ENCODE results near the gene NQO1.

NQO1 gene

DNA sequence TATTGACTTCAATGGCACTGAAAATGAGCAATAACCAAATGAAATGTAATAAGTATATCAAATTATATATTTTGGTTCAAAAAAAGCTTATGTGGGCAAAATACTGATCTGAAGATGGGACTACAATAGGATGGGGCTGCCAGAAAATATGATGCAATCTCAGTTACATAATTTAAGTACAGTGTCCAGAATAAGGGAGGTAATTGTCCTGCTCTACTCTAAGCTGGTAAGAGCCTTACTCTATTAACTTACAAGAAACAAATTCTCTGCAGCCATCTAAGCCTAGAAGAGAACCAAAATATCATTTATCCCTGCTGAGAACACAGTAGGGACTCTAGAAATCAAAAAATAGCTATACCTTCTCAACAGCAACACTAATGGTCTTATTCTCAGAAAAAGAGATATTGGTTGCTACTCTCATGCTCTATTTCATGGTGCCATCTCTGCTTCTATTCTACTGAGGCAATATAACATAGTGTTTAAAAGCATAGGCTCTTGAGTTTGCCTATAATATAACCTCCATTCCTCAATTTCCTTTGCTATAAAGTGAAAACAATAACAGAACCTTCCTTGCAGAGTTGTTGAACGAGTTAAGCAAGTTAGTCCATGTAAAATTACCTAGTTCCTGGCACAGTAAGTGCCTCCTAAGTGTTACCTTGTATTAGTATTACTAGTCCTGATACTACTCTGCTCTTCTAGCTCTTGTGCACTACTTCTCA is 19.9 kb downstream of the NQO1 start:
- no peak for DNase-seq

GRCh38 chr16:69703638-69704037 is 22.7 kb downstream of the NQO1 start:
- no peak for DNase-seq

DNA sequence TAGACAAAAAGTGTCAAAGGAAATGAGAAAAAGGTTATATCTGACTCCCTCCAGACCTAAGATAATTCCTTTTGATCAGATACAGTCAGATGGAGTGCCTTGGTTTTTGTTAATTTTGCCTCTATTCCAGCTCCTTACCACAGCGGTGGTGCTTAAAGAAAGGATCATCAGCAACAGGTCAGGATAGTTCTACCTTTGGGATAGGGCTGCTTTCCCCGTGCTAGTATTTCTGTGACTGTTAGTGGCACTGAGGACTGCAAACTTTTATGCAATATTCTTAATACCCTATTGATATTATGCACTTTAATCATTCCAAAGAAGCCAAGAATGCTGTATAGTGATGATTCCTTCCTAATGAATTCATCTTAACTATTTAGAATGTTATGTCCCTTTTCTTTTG is 24.5 kb downstream of the NQO1 start:
- DNase-seq: no peak

DNA sequence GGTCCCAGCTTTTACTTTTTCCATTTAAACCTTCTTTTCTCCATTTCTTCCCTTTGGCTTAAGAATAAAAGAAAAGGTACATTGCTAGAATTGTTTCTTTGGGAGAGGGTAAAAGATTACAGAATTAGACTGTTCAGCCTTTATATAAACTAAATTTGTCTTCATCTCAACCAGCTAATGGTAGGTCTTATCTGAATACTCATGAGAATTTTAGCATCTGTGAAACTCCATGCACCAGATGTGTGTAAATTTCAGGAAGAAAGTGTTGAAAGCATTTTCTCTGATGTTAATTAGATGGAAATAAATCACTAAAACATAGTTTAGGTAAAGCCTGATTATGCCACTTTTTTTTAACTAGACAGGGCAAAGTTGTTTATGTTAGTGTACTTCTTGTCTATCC is 24.9 kb downstream of the NQO1 start:
- no peak for DNase-seq

DNA sequence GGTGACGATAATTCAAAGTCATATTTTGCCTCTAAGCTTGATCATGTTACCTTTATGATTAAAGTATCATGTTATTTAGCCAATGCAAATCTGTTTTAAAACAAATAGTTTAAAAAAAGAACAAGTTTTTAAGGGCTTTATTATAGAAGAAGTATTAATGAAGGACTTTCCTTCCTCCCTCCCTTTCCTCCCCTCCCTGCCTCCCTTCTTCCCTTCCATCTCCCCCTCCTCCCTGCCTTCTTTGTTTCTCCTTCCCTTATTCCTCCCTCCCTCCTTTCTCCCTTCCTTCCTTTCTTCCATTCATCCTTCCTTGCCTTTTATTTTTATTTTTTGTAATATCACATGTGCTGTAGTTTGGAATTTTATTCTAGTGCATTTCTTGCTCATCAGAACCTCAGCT is 26.4 kb downstream of the NQO1 start:
- no peak for DNase-seq

DNA sequence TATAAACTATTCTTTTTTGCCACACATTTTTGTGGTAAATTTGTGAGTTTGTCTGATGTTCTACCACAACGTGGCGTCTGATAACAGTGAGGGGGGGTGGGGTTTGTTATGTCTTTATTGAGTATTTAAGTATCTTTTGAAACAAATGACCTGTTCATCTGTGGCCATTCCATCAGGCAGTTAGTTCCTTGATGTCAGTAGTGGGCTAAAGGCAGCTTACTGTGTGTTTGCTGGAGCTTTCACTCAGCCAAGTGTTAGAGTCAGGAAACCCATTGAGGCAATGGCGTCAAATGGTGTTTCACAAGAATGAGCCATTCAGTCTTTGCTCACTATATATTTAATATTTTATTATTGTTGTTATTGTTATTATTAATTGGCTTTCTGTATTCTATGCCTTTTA is 28.0 kb downstream of the NQO1 start:
- DNase-seq: no peak

- no peak for DNase-seq
Measured at GRCh38 chr16:69693916-69694315, 32.4 kb downstream of the NQO1 start.

GRCh38 chr16:69691980-69692911 is 34.1 kb downstream of the NQO1 start:
- peak in 1 of 5 experiments; percentile 26 for DNase-seq

- DNase-seq: no peak
Measured at GRCh38 chr16:69688589-69688988, 37.8 kb downstream of the NQO1 start.

DNA sequence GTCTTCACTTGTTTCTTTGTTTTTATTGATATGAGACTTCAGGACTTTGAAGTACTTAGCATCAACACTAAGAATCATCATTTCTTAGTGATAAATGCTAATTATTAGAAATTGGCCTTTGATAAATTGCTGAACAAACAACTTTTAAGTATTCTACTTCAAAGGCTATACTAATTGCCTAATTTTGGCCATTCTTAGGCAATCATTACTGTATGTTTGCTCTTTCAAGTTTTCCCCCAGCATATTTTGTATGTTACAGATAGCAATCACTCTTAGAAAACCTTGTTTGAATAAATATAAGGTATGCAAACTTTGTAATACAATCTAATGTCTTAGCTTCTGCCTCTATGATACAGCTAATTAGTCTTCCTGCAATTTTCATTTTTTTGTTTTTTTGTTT is 46.0 kb downstream of the NQO1 start:
- no peak for DNase-seq

DNA sequence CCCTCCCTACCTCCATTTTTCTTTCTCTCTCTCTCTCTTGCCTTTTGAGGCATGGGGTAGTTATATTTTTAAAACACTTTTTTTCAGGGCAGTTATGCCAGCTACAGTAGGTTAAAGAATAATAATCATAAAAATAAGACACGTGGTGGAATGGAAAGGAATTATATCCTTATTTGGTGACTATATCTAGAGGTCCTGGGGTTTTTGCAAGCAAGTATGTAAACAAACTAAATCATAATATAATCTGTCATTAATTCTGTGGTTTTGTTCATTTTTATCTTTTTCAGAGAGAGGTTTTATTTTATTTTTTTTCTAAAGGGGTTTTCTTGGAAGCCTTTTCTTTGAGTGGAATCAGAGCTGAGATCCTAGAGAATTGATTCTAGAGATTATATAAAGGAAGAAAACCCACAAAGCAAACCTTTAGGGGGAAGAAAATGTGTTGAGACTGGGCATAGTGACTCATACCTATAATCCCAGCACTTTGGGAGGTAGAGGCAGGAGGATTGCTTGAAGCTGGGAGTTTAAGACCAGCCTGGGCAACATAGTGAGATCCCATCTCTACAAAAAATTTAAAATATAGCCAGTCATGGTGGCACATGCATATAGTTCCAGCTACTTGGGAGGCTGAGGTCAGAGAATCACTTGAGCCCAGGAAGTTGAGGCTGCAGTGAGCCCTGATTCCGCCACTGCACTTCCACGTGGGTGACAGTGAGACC is 53.2 kb downstream of the NQO1 start:
- DNase-seq: no peak

DNA sequence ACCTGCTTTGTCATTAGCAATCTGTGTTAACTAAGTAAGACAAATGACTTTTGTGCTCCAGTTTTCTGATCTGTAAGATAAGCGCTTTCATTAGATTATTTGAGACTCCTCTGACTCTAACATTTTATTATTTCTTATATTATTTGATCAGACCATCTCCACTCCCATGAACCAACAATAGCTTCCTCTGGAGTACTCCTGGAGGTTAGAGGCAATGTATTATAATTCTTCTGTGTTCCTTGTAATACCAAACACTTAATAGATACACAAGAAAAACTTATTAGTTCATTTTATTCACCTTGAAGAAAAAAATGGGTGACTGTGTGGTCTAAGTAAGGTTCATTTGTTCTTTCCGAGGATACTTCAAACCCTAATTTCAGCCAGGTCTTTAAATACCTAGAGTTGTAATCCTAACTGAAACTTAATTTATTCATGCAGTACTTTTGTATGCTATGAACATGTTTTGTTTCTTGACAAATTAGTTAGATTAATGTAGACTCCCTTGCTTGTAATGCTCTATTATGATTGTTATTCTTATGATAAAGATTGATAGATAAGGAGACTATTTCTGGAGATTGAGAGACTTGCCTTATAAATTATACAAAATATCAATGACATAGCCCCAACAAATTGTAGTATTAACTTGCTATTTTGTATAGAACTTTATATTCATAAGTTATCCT is 53.9 kb downstream of the NQO1 start:
- DNase-seq: no peak

- DNase-seq: no peak
Measured at GRCh38 chr16:69669577-69669976, 56.8 kb downstream of the NQO1 start.

GRCh38 chr16:69663846-69664245 is 62.5 kb downstream of the NQO1 start:
- DNase-seq: no peak

- DNase-seq: no peak
Measured at GRCh38 chr16:69662901-69663300, 63.5 kb downstream of the NQO1 start.

- DNase-seq: no peak
Measured at GRCh38 chr16:69660166-69660565, 66.2 kb downstream of the NQO1 start.
